CD14-positive monocyte (primary cell): ENCODE results near the gene VTN. TPM values are rescaled to one million over a fixed set of nuclear protein-coding genes. Genes with fewer than 3 reads are reported as not detected.

Source experiments
- DNase-seq, 3 donors: peaks; one replicate each; pipeline ENCODE4 v3.0.0-alpha.2; 2011 to 2022
- H2AFZ ChIP-seq: 2 replicates; pipeline ENCODE4 v1.6.0; 2012; ENCODE audit warnings: mild to moderate bottlenecking, low read depth, low read length, inconsistent platforms; ENCODE audit not compliant: insufficient read depth, poor library complexity, severe bottlenecking
- H3K27ac ChIP-seq, 2 donors: 1 replicate in 1 of 2; 2 replicates in 1 of 2; pipeline ENCODE4 v1.5.1; 2012 to 2013; ENCODE audit warnings: low read length in 2 of 2, control low read depth in 1 of 2, inconsistent platforms in 1 of 2, low read depth in 1 of 2, mild to moderate bottlenecking in 1 of 2
- H3K27me3 ChIP-seq, 2 donors: one replicate each; pipeline versions ENCODE4 v1.6.0 to v1.6.1; 2011 to 2013; ENCODE audit warnings: low read length in 2 of 2; ENCODE audit not compliant: control insufficient read depth in 2 of 2, insufficient read depth in 2 of 2
- H3K36me3 ChIP-seq, 2 donors: replicated peaks in 1 of 2; 1 replicate in 1 of 2; 2 replicates in 1 of 2; pipeline versions ENCODE4 v1.5.1 to v1.6.1; 2012 to 2013; ENCODE audit warnings: low read length in 2 of 2, control low read depth in 1 of 2, inconsistent platforms in 1 of 2, mild to moderate bottlenecking in 1 of 2; ENCODE audit not compliant: insufficient read depth in 2 of 2, control insufficient read depth in 1 of 2
- H3K4me1 ChIP-seq, 2 donors: 1 replicate in 1 of 2; 2 replicates in 1 of 2; pipeline versions ENCODE4 v1.5.1 to v1.6.1; 2012 to 2013; ENCODE audit warnings: low read length in 2 of 2, control low read depth in 1 of 2, inconsistent platforms in 1 of 2, mild to moderate bottlenecking in 1 of 2, moderate library complexity in 1 of 2; ENCODE audit not compliant: insufficient read depth in 2 of 2, control insufficient read depth in 1 of 2
- H3K4me2 ChIP-seq: replicated peaks from 2 replicates; pipeline ENCODE3; 2012; ENCODE audit warnings: low read length, moderate library complexity, mild to moderate bottlenecking; ENCODE audit not compliant: poor library complexity, severe bottlenecking; ENCODE audit errors: extremely low read depth
- H3K4me3 ChIP-seq, 3 experiments: fragments of 200-600 bp in 1 of 3; sonication (generic) in 1 of 3; replicated peaks in 1 of 3; 1 replicate in 2 of 3; 2 replicates in 1 of 3; pipeline ENCODE4 v1.5.1; 2011 to 2013; ENCODE audit warnings: low read length in 3 of 3, mild to moderate bottlenecking in 3 of 3, control low read depth in 2 of 3, low read depth in 2 of 3, inconsistent platforms in 1 of 3, moderate library complexity in 1 of 3
- H3K79me2 ChIP-seq: 2 replicates; pipeline ENCODE4 v1.6.0; 2012; ENCODE audit warnings: mild to moderate bottlenecking, control low read depth, inconsistent platforms, low read length, moderate library complexity; ENCODE audit not compliant: insufficient read depth
- H3K9ac ChIP-seq: 2 replicates; pipeline ENCODE4 v1.6.0; 2017; ENCODE audit warnings: low read length, mild to moderate bottlenecking; ENCODE audit not compliant: insufficient read depth, poor library complexity, severe bottlenecking
- H3K9me3 ChIP-seq, 2 donors: replicated peaks in 1 of 2; 1 replicate in 1 of 2; 2 replicates in 1 of 2; pipeline versions ENCODE4 v1.5.1 to v1.6.1; 2012 to 2013; ENCODE audit warnings: low read length in 2 of 2, control low read depth in 1 of 2; ENCODE audit not compliant: control insufficient read depth in 1 of 2, insufficient read depth in 1 of 2
- H4K20me1 ChIP-seq: 2 replicates; pipeline ENCODE4 v1.6.0; 2012; ENCODE audit warnings: mild to moderate bottlenecking, low read length, control low read depth, moderate library complexity; ENCODE audit not compliant: insufficient read depth
- H3K27ac Mint-ChIP-seq, 7 donors: one replicate each; pipeline ENCODE4 v1.8.0; 2020; ENCODE audit warnings: mild to moderate bottlenecking in 7 of 7, mixed read lengths in 7 of 7, moderate library complexity in 6 of 7, inconsistent platforms in 2 of 7
- H3K27me3 Mint-ChIP-seq, 3 donors: one replicate each; pipeline ENCODE4 v1.8.0; 2021 to 2022; ENCODE audit warnings: low read depth in 3 of 3, mild to moderate bottlenecking in 3 of 3, mixed read lengths in 3 of 3, moderate library complexity in 3 of 3, inconsistent platforms in 1 of 3
- H3K36me3 Mint-ChIP-seq, 2 donors: one replicate each; pipeline ENCODE4 v1.8.0; 2020; ENCODE audit warnings: mixed read lengths in 2 of 2, inconsistent platforms in 1 of 2, mild to moderate bottlenecking in 1 of 2
- H3K4me1 Mint-ChIP-seq: one replicate; pipeline ENCODE4 v1.8.0; 2020; ENCODE audit warnings: mild to moderate bottlenecking, mixed read lengths
- H3K4me3 Mint-ChIP-seq, 2 donors: one replicate each; pipeline ENCODE4 v1.8.0; 2020; ENCODE audit warnings: mild to moderate bottlenecking in 2 of 2, mixed read lengths in 2 of 2, moderate library complexity in 1 of 2
- H3K9me3 Mint-ChIP-seq, 7 donors: one replicate each; pipeline ENCODE4 v1.8.0; 2020 to 2022; ENCODE audit warnings: mixed read lengths in 7 of 7, mild to moderate bottlenecking in 6 of 7, moderate library complexity in 6 of 7, inconsistent platforms in 2 of 7
- WGBS: methylation state at CpG from one replicate; pipeline ENCODE4 v1.1.5; 2013; ENCODE audit warnings: missing lambda C conversion rate; ENCODE audit not compliant: insufficient coverage; 5-methylcytosine and 5-hydroxymethylcytosine counted together
- intact Hi-C, 2 donors: fragments of 100-400 bp; cut with micrococcal nuclease; formaldehyde crosslinking; loops; one replicate each; pipeline versions ENCODE4 v1.15.0 to v1.15.1; 2023
- polyA plus RNA-seq, 3 donors: library from polyadenylated mRNA; depleted of rRNA in 1 of 3; unstranded in 2 of 3; stranded (reverse) in 1 of 3; fragments of 300-500 nt in 2 of 3; fragments of >200 nt in 1 of 3; fragmentation: Illumina TruSeq in 2 of 3; gene quantifications; 1 replicate in 2 of 3; 2 replicates in 1 of 3; pipeline ENCODE4 v1.2.3, GENCODE V29; 2012 to 2021
- TF ChIP-seq, protein P1 (sequence below): fragments of 200-600 bp; IDR thresholded peaks from one replicate; pipeline ENCODE4 v1.8.0; 2022; ENCODE audit warnings: antibody characterized with exemption, mild to moderate bottlenecking

VTN gene
- polyA plus RNA-seq, 3 donors: not detected

DNA sequence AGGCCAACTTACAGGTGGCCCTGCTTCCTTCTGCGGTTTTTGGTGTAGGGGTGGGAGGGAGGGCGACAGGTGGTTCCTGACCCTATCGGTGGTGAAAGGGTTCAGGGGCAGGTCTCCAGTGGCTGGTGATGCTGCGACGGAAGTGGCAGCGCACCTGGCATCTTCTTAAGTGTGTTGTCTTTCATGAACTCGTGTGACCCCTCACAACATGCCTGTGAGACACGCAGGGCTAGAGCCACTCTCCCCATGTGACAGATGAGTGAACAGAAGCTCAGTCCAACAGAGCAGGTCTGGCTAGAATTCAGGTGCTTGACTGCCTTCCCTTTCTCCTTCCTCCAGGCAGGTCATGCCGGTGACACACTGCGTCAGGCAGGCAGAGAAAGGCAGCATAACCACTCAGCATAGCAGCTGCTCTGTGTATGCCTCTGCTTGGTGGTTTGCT, 26.6 kb downstream of the VTN start:
- peaks cover 81 to 91% of the 10 kb centered on the region in 2 donors for H3K36me3 ChIP-seq
- 92% methylated on average over 8 of the region's 10 CpGs for WGBS
- no peak for DNase-seq
- Mint-ChIP-seq H3K36me3 (peaks cover 86 to 91% of the 10 kb centered on the region in 2 donors), H3K4me3 (no peak overlapping the region), H3K27ac (peak overlapping the region in 1 of 7 donors; percentile 19), H3K4me1 (no peaks in the 10 kb centered on the region), H3K9me3 (no peaks in the 10 kb centered on the region), H3K27me3 (peaks cover 0 to 2% (median 0%) of the 10 kb centered on the region in 3 donors)
- H3K27me3 ChIP-seq: no peaks in the 10 kb centered on the region
- H3K4me2 ChIP-seq: no peak overlapping the region
- peaks cover 2% of the 10 kb centered on the region for H3K79me2 ChIP-seq
- no peaks in the 10 kb centered on the region for H3K9me3 ChIP-seq
- H3K9ac ChIP-seq: no peak overlapping the region
- H3K27ac ChIP-seq: no peak overlapping the region
- intact Hi-C loops: no loop called here
- H3K4me1 ChIP-seq: no peaks in the 10 kb centered on the region
- no peak overlapping the region for H3K4me3 ChIP-seq
- peaks cover 7% of the 10 kb centered on the region for H4K20me1 ChIP-seq
- H2AFZ ChIP-seq: no peak overlapping the region
- TF ChIP-seq, protein P1, sequence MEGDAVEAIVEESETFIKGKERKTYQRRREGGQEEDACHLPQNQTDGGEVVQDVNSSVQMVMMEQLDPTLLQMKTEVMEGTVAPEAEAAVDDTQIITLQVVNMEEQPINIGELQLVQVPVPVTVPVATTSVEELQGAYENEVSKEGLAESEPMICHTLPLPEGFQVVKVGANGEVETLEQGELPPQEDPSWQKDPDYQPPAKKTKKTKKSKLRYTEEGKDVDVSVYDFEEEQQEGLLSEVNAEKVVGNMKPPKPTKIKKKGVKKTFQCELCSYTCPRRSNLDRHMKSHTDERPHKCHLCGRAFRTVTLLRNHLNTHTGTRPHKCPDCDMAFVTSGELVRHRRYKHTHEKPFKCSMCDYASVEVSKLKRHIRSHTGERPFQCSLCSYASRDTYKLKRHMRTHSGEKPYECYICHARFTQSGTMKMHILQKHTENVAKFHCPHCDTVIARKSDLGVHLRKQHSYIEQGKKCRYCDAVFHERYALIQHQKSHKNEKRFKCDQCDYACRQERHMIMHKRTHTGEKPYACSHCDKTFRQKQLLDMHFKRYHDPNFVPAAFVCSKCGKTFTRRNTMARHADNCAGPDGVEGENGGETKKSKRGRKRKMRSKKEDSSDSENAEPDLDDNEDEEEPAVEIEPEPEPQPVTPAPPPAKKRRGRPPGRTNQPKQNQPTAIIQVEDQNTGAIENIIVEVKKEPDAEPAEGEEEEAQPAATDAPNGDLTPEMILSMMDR: no peak

DNA sequence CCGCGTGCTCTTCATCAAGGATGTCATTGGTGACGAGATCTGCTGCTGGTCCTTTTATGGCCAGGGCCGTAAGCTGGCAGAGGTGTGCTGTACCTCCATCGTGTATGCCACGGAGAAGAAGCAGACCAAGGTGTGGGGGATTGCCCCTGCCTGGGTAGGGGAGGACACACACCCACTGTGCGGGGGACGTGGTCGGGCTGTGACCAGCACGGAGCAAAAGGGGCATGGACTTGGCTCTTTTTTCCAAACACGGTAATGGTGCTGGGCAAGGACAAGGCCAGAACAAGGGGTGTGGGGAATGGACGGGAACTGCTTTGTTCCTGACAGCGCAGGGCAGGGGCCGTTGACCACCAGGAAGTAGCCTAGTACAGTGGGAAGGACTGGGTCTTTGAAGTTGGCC, 27.8 kb downstream of the VTN start:
- DNase-seq: no peak
- TF ChIP-seq, protein P1: no peak
- H3K27ac Mint-ChIP-seq: peak overlapping the region in 3 of 7 donors; percentile 21 to 61 (median 48)
- H3K36me3 ChIP-seq: peaks cover 70 to 79% of the 10 kb centered on the region in 2 donors
- 96% methylated on average over 12 of the region's 14 CpGs for WGBS
- intact Hi-C loops: no loop called here
- no peak overlapping the region for H3K4me3 Mint-ChIP-seq
- no peak overlapping the region for H3K27ac ChIP-seq
- no peaks in the 10 kb centered on the region for H3K9me3 Mint-ChIP-seq
- H3K36me3 Mint-ChIP-seq: peaks cover 77 to 79% of the 10 kb centered on the region in 2 donors
- no peak overlapping the region for H2AFZ ChIP-seq
- peaks cover 0 to 2% (median 0%) of the 10 kb centered on the region in 3 donors for H3K27me3 Mint-ChIP-seq
- no peaks in the 10 kb centered on the region for H3K27me3 ChIP-seq
- H3K9ac ChIP-seq: no peak overlapping the region
- H3K4me1 ChIP-seq: no peaks in the 10 kb centered on the region
- peaks cover 2% of the 10 kb centered on the region for H3K4me1 Mint-ChIP-seq
- no peak overlapping the region for H3K4me2 ChIP-seq
- peaks cover 13% of the 10 kb centered on the region for H4K20me1 ChIP-seq
- peaks cover 14% of the 10 kb centered on the region for H3K79me2 ChIP-seq
- H3K4me3 ChIP-seq: no peak overlapping the region
- no peaks in the 10 kb centered on the region for H3K9me3 ChIP-seq
